G401.6 (cell line): ENCODE data around the gene PCNX3.
"Not testable (repeated sequence)": the region's sequence is repeated elsewhere in the genome, so short reads cannot be mapped to it uniquely, and the experiment has no call there.

Experiments used
- FAIRE-seq: peaks from 2 replicates; lab custom pipeline; 2012; peaks lifted over from hg19 to GRCh38; lab: Jason Lieb, UNC

Gene PCNX3

GRCh38 chr11:65655570-65656332 lies 40.2 kb downstream of the PCNX3 start:
- no peak for FAIRE-seq

- no peak for FAIRE-seq
Measured at GRCh38 chr11:65657426-65657825, 41.9 kb downstream of the PCNX3 start.

- no peak for FAIRE-seq
Measured at GRCh38 chr11:65658174-65659021, 42.8 kb downstream of the PCNX3 start.

GRCh38 chr11:65660038-65660437 lies 44.5 kb downstream of the PCNX3 start:
- FAIRE-seq = no peak

GRCh38 chr11:65660908-65661307 lies 45.3 kb downstream of the PCNX3 start:
- FAIRE-seq = not testable (repeated sequence)

GRCh38 chr11:65661599-65662246 lies 46.1 kb downstream of the PCNX3 start:
- no peak for FAIRE-seq

GRCh38 chr11:65662247-65662798 lies 46.7 kb downstream of the PCNX3 start:
- FAIRE-seq = no peak

GRCh38 chr11:65662799-65663638 lies 47.4 kb downstream of the PCNX3 start, which contains the start of gene RELA:
Gene RELA, minus strand, starts transcription at chr11:65662916. Its CDS starts 84 bp downstream, at chr11:65662832.
- peak; percentile 47 for FAIRE-seq

- FAIRE-seq = no peak
Measured at GRCh38 chr11:65663639-65664200, 48.1 kb downstream of the PCNX3 start.

- no peak for FAIRE-seq
Measured at GRCh38 chr11:65672180-65672860, 56.7 kb downstream of the PCNX3 start.

GRCh38 chr11:65672982-65673381 lies 57.4 kb downstream of the PCNX3 start:
- no peak for FAIRE-seq

- FAIRE-seq = no peak
Measured at GRCh38 chr11:65680192-65680743, 64.7 kb downstream of the PCNX3 start.

- not testable (repeated sequence) for FAIRE-seq
Measured at GRCh38 chr11:65683480-65683879, 67.9 kb downstream of the PCNX3 start.

GRCh38 chr11:65685981-65686380 lies 70.4 kb downstream of the PCNX3 start:
- FAIRE-seq = no peak
